WTC11 (cell line): ENCODE measurements around the gene LSM7. TPM values are rescaled to one million over a fixed set of nuclear protein-coding genes. Genes with fewer than 3 reads are reported as not detected.

Experiments
- ATAC-seq: fragments of 200-7000 bp; cut with Tn5 transposase; 2 replicates; pipeline ENCODE4 v1.10.0; 2021; ENCODE audit warnings: mild to moderate bottlenecking, moderate library complexity
- CTCF ChIA-PET: fragments of 300-600 bp; sonication (Branson Sonifier 250); formaldehyde crosslinking; loops from one replicate; lab custom pipeline; 2021; ENCODE audit warnings: antibody characterized with exemption; lab: Charles Lee
- POLR2A ChIA-PET: fragments of 350-600 bp; sonication (Branson Sonifier 250); formaldehyde crosslinking; loops from one replicate; lab custom pipeline; 2021; ENCODE audit warnings: antibody characterized with exemption; lab: Charles Lee
- DNase-seq: peaks from one replicate; pipeline ENCODE4 v3.0.0; 2021; ENCODE audit warnings: low spot score
- H3K27ac Mint-ChIP-seq: 2 replicates; pipeline ENCODE4 v1.8.0; 2021; ENCODE audit warnings: mixed read lengths
- H3K27me3 Mint-ChIP-seq: 2 replicates; pipeline ENCODE4 v1.8.0; 2021; ENCODE audit warnings: low read depth, mild to moderate bottlenecking, moderate library complexity, mixed read lengths
- H3K36me3 Mint-ChIP-seq: 2 replicates; pipeline ENCODE4 v1.8.0; 2021; ENCODE audit warnings: mixed read lengths
- H3K4me1 Mint-ChIP-seq: 2 replicates; pipeline ENCODE4 v1.8.0; 2022; ENCODE audit warnings: mixed read lengths
- H3K4me3 Mint-ChIP-seq: 2 replicates; pipeline ENCODE4 v1.8.0; 2021; ENCODE audit warnings: mild to moderate bottlenecking, moderate library complexity, mixed read lengths
- H3K9me3 Mint-ChIP-seq: 2 replicates; pipeline ENCODE4 v1.8.0; 2021; ENCODE audit warnings: mixed read lengths
- ATF1 ChIP-seq: sonication (generic); formaldehyde crosslinking; IDR thresholded peaks from 2 replicates; pipeline ENCODE4 v1.8.1; 2023; ENCODE audit warnings: mild to moderate bottlenecking, moderate library complexity, missing genetic modification reagents
- CBFB ChIP-seq: sonication (generic); formaldehyde crosslinking; IDR thresholded peaks from 2 replicates; pipeline ENCODE4 v1.8.1; 2022; ENCODE audit warnings: mild to moderate bottlenecking, low read depth, missing genetic modification reagents
- CREM ChIP-seq: sonication (generic); formaldehyde crosslinking; IDR thresholded peaks from 2 replicates; pipeline ENCODE4 v1.8.1; 2022; ENCODE audit warnings: mild to moderate bottlenecking, missing genetic modification reagents, moderate library complexity
- ESRRA ChIP-seq: sonication (generic); formaldehyde crosslinking; IDR thresholded peaks from 2 replicates; pipeline ENCODE4 v1.8.1; 2022; ENCODE audit warnings: mild to moderate bottlenecking, missing genetic modification reagents, borderline replicate concordance
- ETV6 ChIP-seq: sonication (generic); formaldehyde crosslinking; IDR thresholded peaks from 2 replicates; pipeline ENCODE4 v1.8.1; 2022; ENCODE audit warnings: mild to moderate bottlenecking, missing genetic modification reagents
- FOXK1 ChIP-seq: sonication (generic); formaldehyde crosslinking; IDR thresholded peaks from 2 replicates; pipeline ENCODE4 v1.8.0; 2022; ENCODE audit warnings: mild to moderate bottlenecking, moderate library complexity, missing genetic modification reagents
- FOXP1 ChIP-seq: sonication (generic); formaldehyde crosslinking; IDR thresholded peaks from 2 replicates; pipeline ENCODE4 v1.8.0; 2022; ENCODE audit warnings: missing genetic modification reagents, mild to moderate bottlenecking, moderate library complexity, borderline replicate concordance
- KAT7 ChIP-seq: sonication (generic); formaldehyde crosslinking; IDR thresholded peaks from 2 replicates; pipeline ENCODE4 v1.8.1; 2023; ENCODE audit warnings: missing genetic modification reagents, mild to moderate bottlenecking, borderline replicate concordance
- MYBL2 ChIP-seq: sonication (generic); formaldehyde crosslinking; IDR thresholded peaks from 2 replicates; pipeline ENCODE4 v1.8.1; 2023; ENCODE audit warnings: mild to moderate bottlenecking, moderate library complexity, missing genetic modification reagents
- NFATC4 ChIP-seq: fragments of 250-450 bp; sonication (Bioruptor Pico); IDR thresholded peaks from 2 replicates; pipeline ENCODE4 v1.9.0; 2021; ENCODE audit warnings: mild to moderate bottlenecking
- NR3C1 ChIP-seq: sonication (generic); formaldehyde crosslinking; conservative IDR thresholded peaks from 2 replicates; pipeline ENCODE4 v1.8.1; 2023; ENCODE audit warnings: low read depth, mild to moderate bottlenecking, missing genetic modification reagents
- OVOL2 ChIP-seq: fragments of 250-450 bp; sonication (Bioruptor Pico); IDR thresholded peaks from 2 replicates; pipeline ENCODE4 v1.9.0; 2021; ENCODE audit warnings: mild to moderate bottlenecking, borderline replicate concordance
- RORB ChIP-seq: fragments of 250-450 bp; sonication (Bioruptor Pico); IDR thresholded peaks from 2 replicates; pipeline ENCODE4 v1.9.0; 2021; ENCODE audit warnings: mild to moderate bottlenecking
- TP53 ChIP-seq: sonication (generic); formaldehyde crosslinking; IDR thresholded peaks from 2 replicates; pipeline ENCODE4 v1.8.1; 2023; ENCODE audit warnings: mild to moderate bottlenecking, missing genetic modification reagents
- ZNF263 ChIP-seq: sonication (generic); formaldehyde crosslinking; IDR thresholded peaks from 2 replicates; pipeline ENCODE4 v1.8.1; 2022; ENCODE audit warnings: low read depth, mild to moderate bottlenecking, moderate library complexity, missing genetic modification reagents
- ZNF317 ChIP-seq: sonication (generic); formaldehyde crosslinking; IDR thresholded peaks from 2 replicates; pipeline ENCODE4 v1.8.1; 2023; ENCODE audit warnings: low read depth, mild to moderate bottlenecking, moderate library complexity, missing genetic modification reagents, borderline replicate concordance
- total RNA-seq: library from RNA; stranded (reverse); gene quantifications from 3 replicates; pipeline ENCODE4 v1.2.3, GENCODE V29; 2021
- TF ChIP-seq, protein P1 (sequence below): sonication (generic); formaldehyde crosslinking; IDR thresholded peaks from 2 replicates; pipeline ENCODE4 v1.8.1; 2023; ENCODE audit warnings: mild to moderate bottlenecking, missing genetic modification reagents
- TF ChIP-seq, protein P2 (sequence below): sonication (generic); formaldehyde crosslinking; IDR thresholded peaks from 2 replicates; pipeline ENCODE4 v1.8.0; 2022; ENCODE audit warnings: mild to moderate bottlenecking, missing genetic modification reagents
- TF ChIP-seq, protein P3 (sequence below): sonication (generic); formaldehyde crosslinking; IDR thresholded peaks from 2 replicates; pipeline ENCODE4 v1.8.0; 2022; ENCODE audit warnings: missing genetic modification reagents
- TF ChIP-seq, protein P4 (sequence below): sonication (generic); formaldehyde crosslinking; IDR thresholded peaks from 2 replicates; pipeline ENCODE4 v1.8.0; 2022; ENCODE audit warnings: mild to moderate bottlenecking, missing genetic modification reagents
- TF ChIP-seq, protein P5 (sequence below): sonication (generic); formaldehyde crosslinking; IDR thresholded peaks from 2 replicates; pipeline ENCODE4 v1.8.0; 2022; ENCODE audit warnings: mild to moderate bottlenecking, missing genetic modification reagents

The LSM7 gene
- total RNA-seq, 1 experiment from 2014 or later: 245 TPM

DNA sequence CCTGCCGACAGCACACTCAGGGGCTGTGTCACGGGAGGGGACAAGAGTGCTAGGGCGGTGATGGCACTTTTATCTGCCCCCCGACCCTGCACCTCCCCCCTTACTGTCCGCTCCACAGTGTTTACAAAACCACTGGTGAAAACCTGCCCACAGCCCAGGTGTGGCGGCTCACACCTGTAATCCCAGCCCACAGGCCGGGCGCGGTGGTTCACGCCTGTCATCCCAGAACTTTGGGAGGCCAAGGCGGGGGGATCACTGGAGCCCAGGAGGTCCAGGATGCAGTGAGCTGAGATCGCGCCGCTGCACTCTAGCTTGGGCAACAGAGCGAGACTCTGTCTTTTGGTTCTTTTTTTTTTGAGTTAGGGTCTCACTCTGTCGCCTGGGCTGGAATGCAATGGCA, 32.2 kb downstream of the LSM7 start (continued):
- no peak for TF ChIP-seq RORB
- no peak for TF ChIP-seq ZNF317

DNA sequence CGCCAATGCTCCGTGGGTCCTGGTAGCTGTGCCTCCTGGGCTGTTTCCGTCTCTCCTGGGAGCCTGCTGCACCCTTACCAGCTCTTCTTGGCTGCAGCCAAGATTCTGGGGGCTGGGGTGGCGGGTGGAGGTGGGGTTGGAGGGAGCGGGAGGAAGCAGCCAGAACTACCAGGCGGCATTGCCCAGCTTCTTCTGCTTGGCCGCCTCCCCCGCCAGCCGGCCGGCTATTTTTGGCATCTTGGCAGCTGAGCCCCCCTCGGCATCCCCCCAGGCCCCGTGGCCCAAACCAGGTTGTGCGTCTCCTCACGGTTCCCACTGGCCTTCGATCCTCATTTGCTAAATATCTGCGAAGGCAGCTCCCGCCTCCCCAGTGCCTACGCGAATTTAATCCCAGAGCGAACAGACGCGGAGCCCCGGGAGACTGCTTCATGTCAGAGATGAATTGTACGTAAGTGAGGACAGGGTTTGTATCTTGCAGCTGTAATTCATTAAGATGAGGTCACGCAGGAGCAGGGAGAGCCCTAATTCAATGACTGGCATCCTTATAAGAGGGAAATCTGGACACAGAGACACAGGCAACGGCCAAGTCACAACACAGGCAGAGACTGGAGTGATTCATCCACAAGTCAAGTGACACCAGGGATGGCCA, 33.6 kb downstream of the LSM7 start:
- TF ChIP-seq, protein P1, sequence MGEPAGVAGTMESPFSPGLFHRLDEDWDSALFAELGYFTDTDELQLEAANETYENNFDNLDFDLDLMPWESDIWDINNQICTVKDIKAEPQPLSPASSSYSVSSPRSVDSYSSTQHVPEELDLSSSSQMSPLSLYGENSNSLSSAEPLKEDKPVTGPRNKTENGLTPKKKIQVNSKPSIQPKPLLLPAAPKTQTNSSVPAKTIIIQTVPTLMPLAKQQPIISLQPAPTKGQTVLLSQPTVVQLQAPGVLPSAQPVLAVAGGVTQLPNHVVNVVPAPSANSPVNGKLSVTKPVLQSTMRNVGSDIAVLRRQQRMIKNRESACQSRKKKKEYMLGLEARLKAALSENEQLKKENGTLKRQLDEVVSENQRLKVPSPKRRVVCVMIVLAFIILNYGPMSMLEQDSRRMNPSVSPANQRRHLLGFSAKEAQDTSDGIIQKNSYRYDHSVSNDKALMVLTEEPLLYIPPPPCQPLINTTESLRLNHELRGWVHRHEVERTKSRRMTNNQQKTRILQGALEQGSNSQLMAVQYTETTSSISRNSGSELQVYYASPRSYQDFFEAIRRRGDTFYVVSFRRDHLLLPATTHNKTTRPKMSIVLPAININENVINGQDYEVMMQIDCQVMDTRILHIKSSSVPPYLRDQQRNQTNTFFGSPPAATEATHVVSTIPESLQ (CRISPR knock-in tag): no peak
- TF ChIP-seq ZNF263 (CRISPR knock-in tag) (no peak), NFATC4 (no peak), OVOL2 (CRISPR knock-in tag) (no peak)
- TF ChIP-seq, protein P2, sequence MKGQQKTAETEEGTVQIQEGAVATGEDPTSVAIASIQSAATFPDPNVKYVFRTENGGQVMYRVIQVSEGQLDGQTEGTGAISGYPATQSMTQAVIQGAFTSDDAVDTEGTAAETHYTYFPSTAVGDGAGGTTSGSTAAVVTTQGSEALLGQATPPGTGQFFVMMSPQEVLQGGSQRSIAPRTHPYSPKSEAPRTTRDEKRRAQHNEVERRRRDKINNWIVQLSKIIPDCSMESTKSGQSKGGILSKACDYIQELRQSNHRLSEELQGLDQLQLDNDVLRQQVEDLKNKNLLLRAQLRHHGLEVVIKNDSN (CRISPR knock-in tag): no peak
- no peaks in the 10 kb centered on the region for H3K9me3 Mint-ChIP-seq
- ATAC-seq: no peak
- H3K27me3 Mint-ChIP-seq: peaks cover 46% of the 10 kb centered on the region
- DNase-seq: no peak
- POLR2A ChIA-PET: no interaction called here
- no peak overlapping the region for H3K4me3 Mint-ChIP-seq
- CTCF ChIA-PET: interaction anchor here (0.6 to 2.7 kb wide), 8 partner anchors 20 to 468 kb away, joined by 3 to 24 read pairs (median 4); no protein-coding TSS in a partner anchor
- peaks cover 3% of the 10 kb centered on the region; the same call in 1 of the 2 replicates for H3K4me1 Mint-ChIP-seq
- H3K36me3 Mint-ChIP-seq: no peaks in the 10 kb centered on the region
- no peak overlapping the region; the same call in 1 of the 2 replicates for H3K27ac Mint-ChIP-seq

DNA sequence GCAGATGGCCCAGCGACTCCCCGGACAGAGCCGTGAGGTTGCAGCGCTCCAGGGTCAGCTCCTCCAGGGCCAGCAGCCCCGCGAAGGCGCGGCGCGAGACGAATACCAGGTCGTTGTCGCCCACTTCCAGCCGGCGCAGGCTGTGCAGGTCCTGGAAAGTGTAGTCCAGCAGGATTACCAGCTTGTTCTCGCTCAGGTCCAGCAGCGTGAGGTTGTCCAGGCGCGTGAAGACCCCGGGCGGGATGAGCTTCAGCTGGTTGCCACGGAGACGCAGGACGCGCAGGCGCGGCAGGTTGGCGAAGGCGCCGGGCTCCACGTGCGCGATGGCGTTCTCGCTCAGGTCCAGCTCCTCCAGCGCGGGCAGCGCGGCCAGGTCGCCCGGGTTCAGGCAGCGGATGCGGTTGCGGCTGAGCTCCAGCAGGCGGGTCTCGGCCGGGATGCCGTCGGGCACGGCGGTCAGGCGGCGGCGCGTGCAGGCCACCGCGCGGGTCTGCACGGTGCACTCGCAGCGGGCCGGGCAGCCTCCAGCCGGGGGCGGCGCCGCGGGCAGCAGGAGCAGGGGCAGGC, 37.1 kb downstream of the LSM7 start:
- ATAC-seq (peak; percentile 67), DNase-seq (peak; percentile 77)
- Mint-ChIP-seq H3K27me3 (peaks cover 77% of the 10 kb centered on the region), H3K36me3 (no peaks in the 10 kb centered on the region), H3K4me1 (peaks cover 9% of the 10 kb centered on the region; the same call in 1 of the 2 replicates), H3K27ac (no peak overlapping the region), H3K4me3 (peak overlapping the region; percentile 48), H3K9me3 (no peaks in the 10 kb centered on the region)
- ChIA-PET POLR2A (interaction anchor here (0.5 to 1.5 kb wide), 3 partner anchors 16 to 338 kb away, joined by 3 read pairs; no protein-coding TSS in a partner anchor), CTCF (interaction anchor here (0.8 to 2.1 kb wide), 13 partner anchors 9 to 96 kb away, joined by 3 to 20 read pairs (median 4); partner anchors contain the start of genes LSM7, PLEKHJ1 and SPPL2B)
- TF ChIP-seq ESRRA (CRISPR knock-in tag): peak; percentile 82; the same call in 1 of the 2 replicates
- TF ChIP-seq, protein P2 (CRISPR knock-in tag): 0 out of 2 replicates have a peak, but pooled peaks have one; percentile 12
- TF ChIP-seq, protein P3, sequence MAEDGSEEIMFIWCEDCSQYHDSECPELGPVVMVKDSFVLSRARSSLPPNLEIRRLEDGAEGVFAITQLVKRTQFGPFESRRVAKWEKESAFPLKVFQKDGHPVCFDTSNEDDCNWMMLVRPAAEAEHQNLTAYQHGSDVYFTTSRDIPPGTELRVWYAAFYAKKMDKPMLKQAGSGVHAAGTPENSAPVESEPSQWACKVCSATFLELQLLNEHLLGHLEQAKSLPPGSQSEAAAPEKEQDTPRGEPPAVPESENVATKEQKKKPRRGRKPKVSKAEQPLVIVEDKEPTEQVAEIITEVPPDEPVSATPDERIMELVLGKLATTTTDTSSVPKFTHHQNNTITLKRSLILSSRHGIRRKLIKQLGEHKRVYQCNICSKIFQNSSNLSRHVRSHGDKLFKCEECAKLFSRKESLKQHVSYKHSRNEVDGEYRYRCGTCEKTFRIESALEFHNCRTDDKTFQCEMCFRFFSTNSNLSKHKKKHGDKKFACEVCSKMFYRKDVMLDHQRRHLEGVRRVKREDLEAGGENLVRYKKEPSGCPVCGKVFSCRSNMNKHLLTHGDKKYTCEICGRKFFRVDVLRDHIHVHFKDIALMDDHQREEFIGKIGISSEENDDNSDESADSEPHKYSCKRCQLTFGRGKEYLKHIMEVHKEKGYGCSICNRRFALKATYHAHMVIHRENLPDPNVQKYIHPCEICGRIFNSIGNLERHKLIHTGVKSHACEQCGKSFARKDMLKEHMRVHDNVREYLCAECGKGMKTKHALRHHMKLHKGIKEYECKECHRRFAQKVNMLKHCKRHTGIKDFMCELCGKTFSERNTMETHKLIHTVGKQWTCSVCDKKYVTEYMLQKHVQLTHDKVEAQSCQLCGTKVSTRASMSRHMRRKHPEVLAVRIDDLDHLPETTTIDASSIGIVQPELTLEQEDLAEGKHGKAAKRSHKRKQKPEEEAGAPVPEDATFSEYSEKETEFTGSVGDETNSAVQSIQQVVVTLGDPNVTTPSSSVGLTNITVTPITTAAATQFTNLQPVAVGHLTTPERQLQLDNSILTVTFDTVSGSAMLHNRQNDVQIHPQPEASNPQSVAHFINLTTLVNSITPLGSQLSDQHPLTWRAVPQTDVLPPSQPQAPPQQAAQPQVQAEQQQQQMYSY (CRISPR knock-in tag): peak; percentile 45; the same call in 1 of the 2 replicates
- TF ChIP-seq TP53 (CRISPR knock-in tag): peak; percentile 81; the same call in 1 of the 2 replicates
- TF ChIP-seq, protein P4, sequence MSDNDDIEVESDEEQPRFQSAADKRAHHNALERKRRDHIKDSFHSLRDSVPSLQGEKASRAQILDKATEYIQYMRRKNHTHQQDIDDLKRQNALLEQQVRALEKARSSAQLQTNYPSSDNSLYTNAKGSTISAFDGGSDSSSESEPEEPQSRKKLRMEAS (CRISPR knock-in tag): peak; percentile 79; the same call in 1 of the 2 replicates
- peak; percentile 24; the same call in 1 of the 2 replicates for TF ChIP-seq FOXP1
- no peak for TF ChIP-seq CREM
- peak; percentile 34; the same call in 1 of the 2 replicates for TF ChIP-seq CBFB (CRISPR knock-in tag)
- TF ChIP-seq MYBL2 (CRISPR knock-in tag): 0 out of 2 replicates have a peak, but pooled peaks have one; percentile 20
- TF ChIP-seq ETV6 (CRISPR knock-in tag): peak; percentile 85; the same call in 1 of the 2 replicates
- TF ChIP-seq FOXK1 (CRISPR knock-in tag): 0 out of 2 replicates have a peak, but pooled peaks have one; percentile 50
- TF ChIP-seq NR3C1 (CRISPR knock-in tag): 0 out of 2 replicates have a peak, but pooled peaks have one; percentile 57
- TF ChIP-seq ATF1 (CRISPR knock-in tag): no peak
- no peak for TF ChIP-seq KAT7
- TF ChIP-seq, protein P5, sequence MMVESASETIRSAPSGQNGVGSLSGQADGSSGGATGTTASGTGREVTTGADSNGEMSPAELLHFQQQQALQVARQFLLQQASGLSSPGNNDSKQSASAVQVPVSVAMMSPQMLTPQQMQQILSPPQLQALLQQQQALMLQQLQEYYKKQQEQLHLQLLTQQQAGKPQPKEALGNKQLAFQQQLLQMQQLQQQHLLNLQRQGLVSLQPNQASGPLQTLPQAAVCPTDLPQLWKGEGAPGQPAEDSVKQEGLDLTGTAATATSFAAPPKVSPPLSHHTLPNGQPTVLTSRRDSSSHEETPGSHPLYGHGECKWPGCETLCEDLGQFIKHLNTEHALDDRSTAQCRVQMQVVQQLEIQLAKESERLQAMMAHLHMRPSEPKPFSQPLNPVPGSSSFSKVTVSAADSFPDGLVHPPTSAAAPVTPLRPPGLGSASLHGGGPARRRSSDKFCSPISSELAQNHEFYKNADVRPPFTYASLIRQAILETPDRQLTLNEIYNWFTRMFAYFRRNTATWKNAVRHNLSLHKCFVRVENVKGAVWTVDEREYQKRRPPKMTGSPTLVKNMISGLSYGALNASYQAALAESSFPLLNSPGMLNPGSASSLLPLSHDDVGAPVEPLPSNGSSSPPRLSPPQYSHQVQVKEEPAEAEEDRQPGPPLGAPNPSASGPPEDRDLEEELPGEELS (CRISPR knock-in tag): peak; percentile 92
